ENCODE results near the gene PLRG1. TPM values are rescaled to one million over a fixed set of nuclear protein-coding genes. Genes with fewer than 3 reads are reported as not detected.

The PLRG1 gene
- total RNA-seq, 2 donors from 2014 or later: 18.4 to 42.5 TPM

DNA sequence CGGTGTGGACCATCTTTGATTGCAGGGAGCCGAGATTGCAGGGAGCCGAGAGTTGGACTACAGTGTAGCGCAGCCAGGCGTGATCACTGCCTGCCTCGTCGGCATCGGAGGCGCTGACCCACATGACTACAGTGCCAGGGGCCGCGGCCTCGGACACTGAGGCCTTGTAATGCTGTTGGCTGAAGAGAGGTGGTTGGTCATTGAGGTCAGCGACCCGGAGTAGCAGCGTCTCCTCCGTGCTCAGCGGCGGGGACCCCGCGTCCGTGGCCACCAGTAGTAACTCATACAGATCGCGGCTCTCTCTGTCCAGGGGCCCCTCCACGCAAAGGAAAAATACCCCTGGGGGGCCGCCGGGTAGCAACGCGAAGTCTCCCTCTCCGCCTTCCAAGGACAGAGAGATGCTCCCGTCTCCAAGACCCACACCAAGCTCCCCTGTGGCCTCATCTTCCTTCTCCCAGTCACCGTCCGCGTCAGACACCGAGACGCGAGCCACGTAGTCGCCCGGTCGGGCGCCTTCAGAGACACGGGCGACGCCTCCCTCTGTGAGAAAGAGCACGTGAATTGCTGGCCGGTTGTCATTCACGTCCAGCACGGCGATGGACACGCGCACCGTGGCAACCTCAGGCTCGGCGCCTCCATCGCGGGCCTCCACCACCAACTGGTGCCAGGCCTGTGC is 60.5 kb downstream of the PLRG1 start:
- no peak overlapping the region for H3K27ac ChIP-seq
- H3K27me3 ChIP-seq (replicated peaks; ENCODE audit: insufficient read depth): no peaks in the 10 kb centered on the region
- H3K4me1 ChIP-seq (ENCODE audit: control insufficient read depth in 1 of 2, low read depth in 2 of 2): peaks cover 3 to 17% of the 10 kb centered on the region in 2 donors
- DNase-seq (ENCODE audit: low spot score) (no peak), ATAC-seq (ENCODE audit: insufficient number of reproducible peaks, low FRiP score, low read depth) (no peak)
- no peaks in the 10 kb centered on the region for H3K9me3 ChIP-seq
- no peak overlapping the region for H3K4me3 ChIP-seq
- TF ChIP-seq, protein P1, sequence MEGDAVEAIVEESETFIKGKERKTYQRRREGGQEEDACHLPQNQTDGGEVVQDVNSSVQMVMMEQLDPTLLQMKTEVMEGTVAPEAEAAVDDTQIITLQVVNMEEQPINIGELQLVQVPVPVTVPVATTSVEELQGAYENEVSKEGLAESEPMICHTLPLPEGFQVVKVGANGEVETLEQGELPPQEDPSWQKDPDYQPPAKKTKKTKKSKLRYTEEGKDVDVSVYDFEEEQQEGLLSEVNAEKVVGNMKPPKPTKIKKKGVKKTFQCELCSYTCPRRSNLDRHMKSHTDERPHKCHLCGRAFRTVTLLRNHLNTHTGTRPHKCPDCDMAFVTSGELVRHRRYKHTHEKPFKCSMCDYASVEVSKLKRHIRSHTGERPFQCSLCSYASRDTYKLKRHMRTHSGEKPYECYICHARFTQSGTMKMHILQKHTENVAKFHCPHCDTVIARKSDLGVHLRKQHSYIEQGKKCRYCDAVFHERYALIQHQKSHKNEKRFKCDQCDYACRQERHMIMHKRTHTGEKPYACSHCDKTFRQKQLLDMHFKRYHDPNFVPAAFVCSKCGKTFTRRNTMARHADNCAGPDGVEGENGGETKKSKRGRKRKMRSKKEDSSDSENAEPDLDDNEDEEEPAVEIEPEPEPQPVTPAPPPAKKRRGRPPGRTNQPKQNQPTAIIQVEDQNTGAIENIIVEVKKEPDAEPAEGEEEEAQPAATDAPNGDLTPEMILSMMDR (IDR thresholded peaks at IDR 0.05): no peak
- H3K36me3 ChIP-seq: no peaks in the 10 kb centered on the region

DNA sequence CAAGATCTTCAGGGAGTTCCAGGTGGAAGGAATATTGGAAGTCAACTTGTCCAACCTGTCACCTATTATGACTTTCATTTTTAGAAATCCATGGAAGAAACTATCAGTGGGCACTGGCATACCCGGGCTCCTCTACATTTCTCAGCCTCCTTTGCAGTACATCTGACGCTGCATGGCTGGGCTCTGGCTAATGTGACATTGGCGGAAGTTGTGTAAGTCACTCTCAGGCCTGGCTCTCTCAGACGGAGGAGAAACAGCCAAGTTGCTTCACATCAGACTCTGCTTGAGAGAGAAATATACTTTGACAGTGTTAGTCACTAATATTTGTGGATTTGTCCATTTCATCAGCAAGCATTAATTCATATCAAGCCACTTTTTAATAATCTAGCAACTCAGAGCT is 63.1 kb downstream of the PLRG1 start:
- DNase-seq (ENCODE audit: low spot score): no peak
- TF ChIP-seq, protein P1 (IDR thresholded peaks at IDR 0.05): no peak

DNA sequence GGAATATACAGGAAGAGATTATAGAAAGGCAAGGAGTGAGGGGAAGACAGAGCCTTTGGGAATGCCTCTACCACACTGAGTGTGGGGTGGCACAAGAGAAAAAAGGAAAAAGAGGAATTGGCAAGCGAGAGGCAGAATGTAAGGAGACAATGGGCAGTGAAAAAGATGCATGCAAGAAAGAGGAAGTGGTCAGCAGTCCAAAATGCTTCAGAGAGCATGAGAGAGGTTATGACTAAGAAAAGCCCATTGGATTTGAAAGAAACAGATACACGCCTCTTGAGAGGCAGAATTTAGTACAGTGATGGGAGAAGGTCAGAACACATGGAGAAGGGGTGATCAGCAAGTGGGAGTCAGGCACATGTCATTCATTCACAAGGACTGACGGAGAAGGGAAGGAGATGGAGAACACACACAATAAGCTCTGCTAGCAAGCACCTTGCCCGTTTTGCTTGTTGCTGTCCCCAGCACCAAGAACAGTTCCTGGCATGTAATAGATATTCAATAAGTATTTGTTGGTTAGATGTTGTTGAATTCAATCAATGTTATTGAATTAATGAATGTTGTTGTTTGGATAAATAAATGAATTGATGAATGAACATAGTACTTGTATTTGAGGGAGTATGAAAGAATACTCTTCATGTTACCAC is 65.0 kb downstream of the PLRG1 start:
- ATAC-seq (ENCODE audit: insufficient number of reproducible peaks, low FRiP score, low read depth): no peak
- Histone ChIP-seq H3K4me1 (ENCODE audit: control insufficient read depth in 1 of 2, low read depth in 2 of 2) (no peaks in the 10 kb centered on the region), H3K27me3 (replicated peaks; ENCODE audit: insufficient read depth) (no peaks in the 10 kb centered on the region), H3K36me3 (no peaks in the 10 kb centered on the region), H3K27ac (no peak overlapping the region), H3K9me3 (no peaks in the 10 kb centered on the region), H3K4me3 (no peak overlapping the region)
- DNase-seq (ENCODE audit: low spot score): no peak
- TF ChIP-seq, protein P1 (IDR thresholded peaks at IDR 0.05): no peak

More for the DNA sequence above, 63.1 kb downstream of the PLRG1 start:
- no peaks in the 10 kb centered on the region for H3K36me3 ChIP-seq
- H3K4me3 ChIP-seq: no peak overlapping the region
- no peak for ATAC-seq (ENCODE audit: insufficient number of reproducible peaks, low FRiP score, low read depth)
- H3K9me3 ChIP-seq: no peaks in the 10 kb centered on the region
- H3K4me1 ChIP-seq (ENCODE audit: control insufficient read depth in 1 of 2, low read depth in 2 of 2): peaks cover 3 to 16% of the 10 kb centered on the region in 2 donors
- H3K27me3 ChIP-seq (replicated peaks; ENCODE audit: insufficient read depth): no peaks in the 10 kb centered on the region
- H3K27ac ChIP-seq: no peak overlapping the region

Other genes starting within 250 kb of the PLRG1 start
- under 1 TPM in 1 of 2 donors, not detected in 1; 0.35 TPM for gene DCHS2, start 58.6 kb downstream of the PLRG1 start, total RNA-seq
- not detected for gene FGB, start 12.6 kb upstream of the PLRG1 start, total RNA-seq
- gene FGA, start 40.3 kb upstream of the PLRG1 start, total RNA-seq: not detected
- gene FGG, start 62.3 kb upstream of the PLRG1 start, total RNA-seq: not detected
- gene LRAT, start 193.6 kb upstream of the PLRG1 start, total RNA-seq: not detected
- not detected for gene RBM46, start 230.9 kb upstream of the PLRG1 start, total RNA-seq